ENCODE results near the gene KCNK5.

Gene KCNK5

GRCh38 chr6:39224523-39225182 is 4.6 kb downstream of the KCNK5 start:
- Histone ChIP-seq H2AFZ (no peak overlapping the region), H3K4me2 (ENCODE audit: low read length) (no peak overlapping the region), H3K36me3 (ENCODE audit: control insufficient read depth, insufficient read depth, low read length) (no peaks in the 10 kb centered on the region), H3K4me3 (ENCODE audit: low read depth, low read length) (no peak overlapping the region), H3K79me2 (no peaks in the 10 kb centered on the region), H3K4me1 (no peaks in the 10 kb centered on the region), H3K9me3 (ENCODE audit: control insufficient read depth, low read length) (no peaks in the 10 kb centered on the region), H3K27me3 (ENCODE audit: control insufficient read depth, insufficient read depth, low read length) (no peaks in the 10 kb centered on the region), H3K27ac (no peak overlapping the region), H3K9ac (no peak overlapping the region)
- TF ChIP-seq CTCF (IDR thresholded peaks at IDR 0.05): no peak

GRCh38 chr6:39224011-39224410 is 5.3 kb downstream of the KCNK5 start:
- Histone ChIP-seq H3K4me2 (ENCODE audit: low read length) (no peak overlapping the region), H3K9ac (no peak overlapping the region), H3K27ac (no peak overlapping the region), H3K79me2 (no peaks in the 10 kb centered on the region), H3K27me3 (ENCODE audit: control insufficient read depth, insufficient read depth, low read length) (no peaks in the 10 kb centered on the region), H3K4me3 (ENCODE audit: low read depth, low read length) (no peak overlapping the region), H3K9me3 (ENCODE audit: control insufficient read depth, low read length) (no peaks in the 10 kb centered on the region), H2AFZ (no peak overlapping the region), H3K4me1 (no peaks in the 10 kb centered on the region), H3K36me3 (ENCODE audit: control insufficient read depth, insufficient read depth, low read length) (no peaks in the 10 kb centered on the region)
- TF ChIP-seq CTCF (IDR thresholded peaks at IDR 0.05): no peak

- no peak overlapping the region for H3K4me3 ChIP-seq (ENCODE audit: low read depth, low read length)
- H3K4me1 ChIP-seq: no peaks in the 10 kb centered on the region
- no peaks in the 10 kb centered on the region for H3K9me3 ChIP-seq (ENCODE audit: control insufficient read depth, low read length)
- no peak overlapping the region for H3K4me2 ChIP-seq (ENCODE audit: low read length)
- H3K27ac ChIP-seq: no peak overlapping the region
- no peaks in the 10 kb centered on the region for H3K36me3 ChIP-seq (ENCODE audit: control insufficient read depth, insufficient read depth, low read length)
- no peak overlapping the region for H2AFZ ChIP-seq
- no peaks in the 10 kb centered on the region for H3K27me3 ChIP-seq (ENCODE audit: control insufficient read depth, insufficient read depth, low read length)
- TF ChIP-seq CTCF (IDR thresholded peaks at IDR 0.05): no peak
- H3K9ac ChIP-seq: no peak overlapping the region
- H3K79me2 ChIP-seq: no peaks in the 10 kb centered on the region
These were observed 5.7 kb downstream of the KCNK5 start for GRCh38 chr6:39223555-39223954.

GRCh38 chr6:39223061-39223460 is 6.2 kb downstream of the KCNK5 start:
- no peak overlapping the region for H2AFZ ChIP-seq
- no peak overlapping the region for H3K4me3 ChIP-seq (ENCODE audit: low read depth, low read length)
- H3K9me3 ChIP-seq (ENCODE audit: control insufficient read depth, low read length): no peaks in the 10 kb centered on the region
- no peaks in the 10 kb centered on the region for H3K36me3 ChIP-seq (ENCODE audit: control insufficient read depth, insufficient read depth, low read length)
- H3K4me1 ChIP-seq: no peaks in the 10 kb centered on the region
- no peaks in the 10 kb centered on the region for H3K79me2 ChIP-seq
- H3K27ac ChIP-seq: no peak overlapping the region
- H3K27me3 ChIP-seq (ENCODE audit: control insufficient read depth, insufficient read depth, low read length): no peaks in the 10 kb centered on the region
- TF ChIP-seq CTCF (IDR thresholded peaks at IDR 0.05): no peak
- H3K9ac ChIP-seq: no peak overlapping the region
- H3K4me2 ChIP-seq (ENCODE audit: low read length): no peak overlapping the region

All from parathyroid adenoma (tissue), 2 donors.